ENCODE results near the gene RAD54L2. TPM values are rescaled to one million over a fixed set of nuclear protein-coding genes. Genes with fewer than 3 reads are reported as not detected.
"Not testable (repeated sequence)": the region's sequence is repeated elsewhere in the genome, so short reads cannot be mapped to it uniquely, and the experiment has no call there.

RAD54L2 gene
- total and polyA plus RNA-seq, 2 donors from 2014 or later: 3.3 to 29.5 TPM

GRCh38 chr3:51557993-51558392, 19.5 kb downstream of the RAD54L2 start:
- no peak for TF ChIP-seq CTCF (IDR thresholded peaks at IDR 0.05; ENCODE audit: borderline replicate concordance, extremely low read depth, insufficient read depth)
- Histone ChIP-seq H3K4me1 (ENCODE audit: control insufficient read depth in 2 of 3, insufficient read depth in 2 of 3, low read depth in 1 of 3, low read length in 3 of 3) (peaks cover 0 to 3% (median 0%) of the 10 kb centered on the region in 3 donors), H3K9me3 (ENCODE audit: control insufficient read depth in 2 of 3, insufficient read depth in 1 of 3, low read length in 3 of 3) (no peaks in the 10 kb centered on the region), H3K27ac (ENCODE audit: low read depth in 2 of 2, low read length in 2 of 2) (no peak overlapping the region), H3K9ac (ENCODE audit: low read length in 3 of 3) (no peak overlapping the region), H3K27me3 (ENCODE audit: control insufficient read depth, insufficient read depth, low read length) (no peaks in the 10 kb centered on the region), H3K36me3 (ENCODE audit: control insufficient read depth in 2 of 3, insufficient read depth in 3 of 3, low read length in 3 of 3) (peaks cover 0 to 3% (median 0%) of the 10 kb centered on the region in 3 donors), H3K4me3 (ENCODE audit: low read length in 3 of 3) (no peak overlapping the region)
- intact Hi-C loops (cut with DNase I): no loop called here
- FAIRE-seq (no peak), DNase-seq (no peak)

- H3K27ac ChIP-seq (ENCODE audit: low read depth in 2 of 2, low read length in 2 of 2): no peak overlapping the region
- H3K27me3 ChIP-seq (ENCODE audit: control insufficient read depth, insufficient read depth, low read length): no peaks in the 10 kb centered on the region
- intact Hi-C loops (cut with DNase I): no loop called here
- no peak for FAIRE-seq
- TF ChIP-seq CTCF (IDR thresholded peaks at IDR 0.05; ENCODE audit: borderline replicate concordance, extremely low read depth, insufficient read depth): no peak
- no peaks in the 10 kb centered on the region for H3K36me3 ChIP-seq (ENCODE audit: control insufficient read depth in 2 of 3, insufficient read depth in 3 of 3, low read length in 3 of 3)
- H3K4me3 ChIP-seq (ENCODE audit: low read length in 3 of 3): no peak overlapping the region
- DNase-seq: peak in 3 of 5 donors; percentile 15 to 79 (median 31)
- no peak overlapping the region for H3K9ac ChIP-seq (ENCODE audit: low read length in 3 of 3)
- H3K4me1 ChIP-seq (ENCODE audit: control insufficient read depth in 2 of 3, insufficient read depth in 2 of 3, low read depth in 1 of 3, low read length in 3 of 3): peaks cover 0 to 3% (median 0%) of the 10 kb centered on the region in 3 donors
- H3K9me3 ChIP-seq (ENCODE audit: control insufficient read depth in 2 of 3, insufficient read depth in 1 of 3, low read length in 3 of 3): no peaks in the 10 kb centered on the region
These were observed 20.9 kb downstream of the RAD54L2 start for GRCh38 chr3:51559411-51559888.

- Histone ChIP-seq H3K27ac (ENCODE audit: low read depth in 2 of 2, low read length in 2 of 2) (no peak overlapping the region), H3K4me1 (ENCODE audit: control insufficient read depth in 2 of 3, insufficient read depth in 2 of 3, low read depth in 1 of 3, low read length in 3 of 3) (peaks cover 0 to 3% (median 0%) of the 10 kb centered on the region in 3 donors), H3K9me3 (ENCODE audit: control insufficient read depth in 2 of 3, insufficient read depth in 1 of 3, low read length in 3 of 3) (no peaks in the 10 kb centered on the region), H3K27me3 (ENCODE audit: control insufficient read depth, insufficient read depth, low read length) (no peaks in the 10 kb centered on the region), H3K36me3 (ENCODE audit: control insufficient read depth in 2 of 3, insufficient read depth in 3 of 3, low read length in 3 of 3) (no peaks in the 10 kb centered on the region), H3K9ac (ENCODE audit: low read length in 3 of 3) (no peak overlapping the region), H3K4me3 (ENCODE audit: low read length in 3 of 3) (no peak overlapping the region)
- intact Hi-C loops (cut with DNase I): no loop called here
- FAIRE-seq (no peak), DNase-seq (no peak)
- no peak for TF ChIP-seq CTCF (IDR thresholded peaks at IDR 0.05; ENCODE audit: borderline replicate concordance, extremely low read depth, insufficient read depth)
These were observed 21.4 kb downstream of the RAD54L2 start for GRCh38 chr3:51559961-51560360.

GRCh38 chr3:51562403-51562802, 23.9 kb downstream of the RAD54L2 start:
- FAIRE-seq; H3K4me1 ChIP-seq (ENCODE audit: control insufficient read depth in 2 of 3, insufficient read depth in 2 of 3, low read depth in 1 of 3, low read length in 3 of 3): not testable (repeated sequence)

More at GRCh38 chr3:51562403-51562802, 23.9 kb downstream of the RAD54L2 start:
- H3K36me3 ChIP-seq (ENCODE audit: control insufficient read depth in 2 of 3, insufficient read depth in 3 of 3, low read length in 3 of 3); H3K4me3 ChIP-seq (ENCODE audit: low read length in 3 of 3); H3K9ac ChIP-seq (ENCODE audit: low read length in 3 of 3); H3K9me3 ChIP-seq (ENCODE audit: control insufficient read depth in 2 of 3, insufficient read depth in 1 of 3, low read length in 3 of 3); intact Hi-C loops (cut with DNase I); H3K27me3 ChIP-seq (ENCODE audit: control insufficient read depth, insufficient read depth, low read length); H3K27ac ChIP-seq (ENCODE audit: low read depth in 2 of 2, low read length in 2 of 2); DNase-seq: not testable (repeated sequence)
